SU-DHL-6 (cell line): Measurements from ENCODE around the gene PRKCA.

Experiments used
- CTCF ChIP-seq: fragments of 200-600 bp; sonication (generic); IDR thresholded peaks from one replicate; pipeline ENCODE4 v1.5.1; 2017; ENCODE audit warnings: antibody characterized with exemption, mild to moderate bottlenecking, low read length, moderate library complexity; ENCODE audit not compliant: insufficient read depth, poor library complexity, severe bottlenecking
- EZH2phosphoT487 ChIP-seq: fragments of 200-600 bp; sonication (generic), shearing (Covaris generic); conservative IDR thresholded peaks from 2 replicates; pipeline ENCODE4 v1.6.1; 2018; ENCODE audit warnings: mild to moderate bottlenecking, antibody characterized with exemption, low read length, moderate library complexity, mixed read lengths

DNA sequence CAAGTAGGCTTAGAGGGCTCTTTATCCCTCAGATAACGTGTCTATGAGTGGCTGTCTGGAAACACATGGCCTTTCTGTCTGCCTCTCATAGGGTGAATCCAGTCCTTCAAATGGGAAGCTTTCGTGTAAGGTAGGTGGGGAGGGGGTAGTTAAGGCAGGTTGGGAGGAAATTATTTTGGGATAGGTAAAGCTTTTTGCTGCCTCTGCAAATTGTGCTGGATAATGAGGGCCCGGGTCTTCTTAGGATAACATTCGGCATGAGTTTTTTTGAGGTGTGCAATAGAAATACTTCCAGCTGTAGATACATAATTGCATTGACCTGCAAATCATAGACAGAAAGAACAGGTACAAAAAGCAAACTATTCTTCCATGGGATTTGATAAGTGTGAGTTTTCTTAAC, 189.7 kb downstream of the PRKCA start:
- TF ChIP-seq CTCF (no peak), EZH2phosphoT487 (no peak)
